Astrocyte of the spinal cord (primary cell): Measurements from ENCODE around the gene CHRNA3.

Experiments
- DNase-seq: peaks from one replicate; pipeline ENCODE4 v3.0.0; 2011; ENCODE audit warnings: low read depth, low spot score
- H3K4me3 ChIP-seq: 2 replicates; pipeline ENCODE4 v1.5.1; 2011; ENCODE audit warnings: low read depth, mild to moderate bottlenecking, low read length, moderate library complexity
- CTCF ChIP-seq: IDR thresholded peaks from 2 replicates; pipeline ENCODE4 v1.5.1; 2012; ENCODE audit warnings: low read depth, mild to moderate bottlenecking, low read length, inconsistent platforms
- in situ Hi-C: cut with HindIII; loops from 2 replicates; pipeline ENCODE4 v1.10.0; 2017; ENCODE audit warnings: low sequenced_read_pairs

The CHRNA3 gene

DNA sequence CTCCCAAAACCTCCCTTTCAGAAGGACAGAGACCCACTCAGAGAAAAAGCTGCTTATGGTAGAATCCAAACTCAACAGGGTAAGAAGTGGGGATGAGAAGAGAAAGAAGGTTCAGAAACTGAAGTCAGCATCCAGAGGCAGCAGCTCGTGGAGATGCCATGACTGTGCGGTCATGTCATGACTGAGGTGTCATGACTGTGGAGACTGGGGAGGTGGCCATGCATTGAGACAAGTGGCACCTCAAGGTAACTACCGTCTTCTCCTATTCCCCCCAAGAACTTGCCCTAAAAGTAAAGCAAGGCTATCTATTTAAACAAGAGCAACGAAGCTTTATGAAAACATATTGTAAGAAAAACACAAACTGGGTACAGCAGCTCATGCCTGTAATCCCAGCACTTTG is 15.1 kb downstream of the CHRNA3 start:
- no peak overlapping the region for H3K4me3 ChIP-seq
- no peak for TF ChIP-seq CTCF
- in situ Hi-C loops: no loop called here
- no peak for DNase-seq

DNA sequence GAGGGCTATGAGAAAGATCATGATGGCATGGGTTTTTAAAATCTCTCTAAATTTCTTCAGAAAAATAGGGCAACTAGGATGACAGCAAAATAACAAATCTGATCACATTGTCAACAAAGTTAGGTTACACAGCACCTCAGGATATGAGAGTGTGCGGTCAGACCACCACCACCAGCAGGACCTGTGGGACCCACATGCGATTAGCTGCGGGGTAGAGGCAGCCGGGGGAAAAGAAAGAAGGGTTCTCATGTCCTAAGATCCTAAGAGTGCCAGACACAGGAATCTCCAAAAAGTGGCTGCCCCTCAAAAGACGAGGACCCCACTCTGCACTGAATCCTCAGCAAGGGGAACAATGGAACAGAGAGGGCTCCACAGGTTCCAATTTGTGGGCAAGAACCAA is 15.6 kb downstream of the CHRNA3 start:
- in situ Hi-C loops: no loop called here
- DNase-seq: no peak
- H3K4me3 ChIP-seq: no peak overlapping the region
- TF ChIP-seq CTCF: no peak

- in situ Hi-C loops: no loop called here
- H3K4me3 ChIP-seq: no peak overlapping the region
- TF ChIP-seq CTCF: no peak
- no peak for DNase-seq
These were observed 16.4 kb downstream of the CHRNA3 start for GRCh38 chr15:78604420-78604819.

GRCh38 chr15:78603467-78603866 is 17.3 kb downstream of the CHRNA3 start:
- in situ Hi-C loops: no loop called here
- H3K4me3 ChIP-seq: no peak overlapping the region
- TF ChIP-seq CTCF: no peak
- no peak for DNase-seq

- H3K4me3 ChIP-seq: no peak overlapping the region
- no peak for TF ChIP-seq CTCF
- in situ Hi-C loops: no loop called here
- no peak for DNase-seq
These were observed 21.6 kb downstream of the CHRNA3 start for GRCh38 chr15:78599189-78599588.

- in situ Hi-C loops: no loop called here
- H3K4me3 ChIP-seq: no peak overlapping the region
- no peak for DNase-seq
- TF ChIP-seq CTCF: no peak
These were observed 22.4 kb downstream of the CHRNA3 start for GRCh38 chr15:78598348-78598747.

- no peak for TF ChIP-seq CTCF
- H3K4me3 ChIP-seq: no peak overlapping the region
- in situ Hi-C loops: no loop called here
- DNase-seq: no peak
These were observed 23.2 kb downstream of the CHRNA3 start for GRCh38 chr15:78597583-78597982.
